ENCODE results near the gene VEZF1.

The VEZF1 gene

DNA sequence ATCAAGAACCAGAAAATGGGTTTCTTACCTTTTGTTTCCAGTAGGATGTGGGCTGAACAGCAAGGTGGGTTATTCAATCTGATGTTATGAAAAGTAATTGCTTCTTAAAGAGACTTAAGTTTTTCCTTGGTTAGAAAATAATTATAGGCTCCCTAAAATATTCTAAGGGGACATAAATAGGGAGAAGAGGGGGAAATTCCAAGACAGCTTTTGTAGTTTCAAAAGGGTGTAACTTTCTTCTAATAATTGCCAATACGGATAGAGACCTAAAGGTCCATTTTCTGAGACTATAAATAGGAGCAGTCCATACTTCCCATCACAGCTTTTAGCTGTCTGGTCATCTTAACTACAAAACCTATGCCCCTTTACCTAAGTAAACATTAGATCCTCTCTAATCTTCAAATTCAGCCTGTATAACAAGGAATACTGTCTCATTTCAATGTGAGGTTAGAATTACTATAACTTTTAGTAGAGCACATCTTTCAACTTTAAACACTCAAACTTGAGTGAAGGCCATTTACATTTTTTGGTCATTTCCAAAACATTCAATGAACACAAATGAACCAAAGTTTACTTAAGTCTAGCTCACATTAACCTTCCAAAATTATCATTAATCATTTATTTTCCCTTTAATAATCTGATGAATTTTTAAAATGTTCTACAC, 13.5 kb upstream of the VEZF1 start:
- H3K4me1 Mint-ChIP-seq = peaks cover 48% of the 10 kb centered on the region
- no peak for DNase-seq
- H3K9me3 Mint-ChIP-seq = no peaks in the 10 kb centered on the region
- peaks cover 57% of the 10 kb centered on the region for H3K36me3 Mint-ChIP-seq (ENCODE audit: low read depth)
- TF ChIP-seq, protein P1, sequence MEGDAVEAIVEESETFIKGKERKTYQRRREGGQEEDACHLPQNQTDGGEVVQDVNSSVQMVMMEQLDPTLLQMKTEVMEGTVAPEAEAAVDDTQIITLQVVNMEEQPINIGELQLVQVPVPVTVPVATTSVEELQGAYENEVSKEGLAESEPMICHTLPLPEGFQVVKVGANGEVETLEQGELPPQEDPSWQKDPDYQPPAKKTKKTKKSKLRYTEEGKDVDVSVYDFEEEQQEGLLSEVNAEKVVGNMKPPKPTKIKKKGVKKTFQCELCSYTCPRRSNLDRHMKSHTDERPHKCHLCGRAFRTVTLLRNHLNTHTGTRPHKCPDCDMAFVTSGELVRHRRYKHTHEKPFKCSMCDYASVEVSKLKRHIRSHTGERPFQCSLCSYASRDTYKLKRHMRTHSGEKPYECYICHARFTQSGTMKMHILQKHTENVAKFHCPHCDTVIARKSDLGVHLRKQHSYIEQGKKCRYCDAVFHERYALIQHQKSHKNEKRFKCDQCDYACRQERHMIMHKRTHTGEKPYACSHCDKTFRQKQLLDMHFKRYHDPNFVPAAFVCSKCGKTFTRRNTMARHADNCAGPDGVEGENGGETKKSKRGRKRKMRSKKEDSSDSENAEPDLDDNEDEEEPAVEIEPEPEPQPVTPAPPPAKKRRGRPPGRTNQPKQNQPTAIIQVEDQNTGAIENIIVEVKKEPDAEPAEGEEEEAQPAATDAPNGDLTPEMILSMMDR (IDR thresholded peaks at IDR 0.05) = no peak
- no peak overlapping the region for H3K27ac Mint-ChIP-seq
- H3K4me3 Mint-ChIP-seq = no peak overlapping the region
- no peaks in the 10 kb centered on the region for H3K27me3 Mint-ChIP-seq (ENCODE audit: low read depth, poor library complexity)

DNA sequence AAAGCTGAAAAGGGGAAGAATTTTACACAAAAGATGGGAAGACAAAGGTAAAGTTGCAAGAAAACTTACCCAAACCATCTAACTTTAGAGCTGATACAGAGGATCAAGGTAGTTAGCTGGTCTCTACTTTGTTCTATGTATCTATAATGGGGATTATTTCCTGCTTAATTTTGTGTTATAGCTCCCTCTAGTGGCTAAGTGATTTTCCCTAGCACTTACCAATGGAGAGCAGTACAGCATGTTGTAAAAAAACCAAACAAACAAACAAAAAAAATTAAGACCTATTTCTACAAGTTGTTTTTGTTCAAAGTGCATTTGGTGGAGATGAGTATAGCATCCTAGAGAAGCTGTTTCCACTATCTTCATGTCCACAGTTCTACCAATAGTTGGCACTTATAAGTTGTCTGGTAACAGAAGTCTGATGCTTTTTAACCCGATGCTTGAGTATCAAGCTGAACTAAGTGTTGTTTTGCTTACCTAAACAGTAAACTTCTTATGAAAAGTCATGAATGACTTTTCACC, 11.5 kb upstream of the VEZF1 start:
- Mint-ChIP-seq H3K27me3 (ENCODE audit: low read depth, poor library complexity) (no peaks in the 10 kb centered on the region), H3K4me1 (peaks cover 40% of the 10 kb centered on the region), H3K4me3 (no peak overlapping the region), H3K9me3 (no peaks in the 10 kb centered on the region), H3K27ac (no peak overlapping the region), H3K36me3 (ENCODE audit: low read depth) (peaks cover 37% of the 10 kb centered on the region)
- TF ChIP-seq, protein P1 (IDR thresholded peaks at IDR 0.05) = peak; percentile 92
- DNase-seq = peak; percentile 27

DNA sequence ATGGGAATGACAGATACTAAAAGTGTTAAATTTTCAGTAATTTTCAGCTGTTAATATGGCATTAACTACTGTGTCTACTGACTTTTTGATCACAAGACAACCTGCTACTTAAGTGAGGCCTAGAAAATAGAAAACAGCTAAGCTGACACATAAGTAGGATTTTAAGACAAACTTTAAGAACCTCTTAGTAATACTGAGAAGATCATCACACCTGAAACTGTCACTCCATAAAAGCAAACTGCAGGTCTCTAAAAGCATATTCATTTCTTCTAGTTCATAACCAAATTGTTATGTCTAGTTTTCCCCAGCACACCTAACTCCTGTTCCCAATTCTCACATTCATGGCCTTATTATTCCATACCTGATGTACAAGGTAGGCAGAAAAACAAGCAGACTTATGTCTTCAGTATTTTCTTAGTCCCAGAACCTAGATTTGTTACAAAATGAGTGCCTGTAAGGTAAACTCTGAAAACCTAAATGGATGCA, 11.0 kb upstream of the VEZF1 start:
- Mint-ChIP-seq H3K4me1 (peaks cover 40% of the 10 kb centered on the region), H3K27me3 (ENCODE audit: low read depth, poor library complexity) (no peaks in the 10 kb centered on the region), H3K9me3 (no peaks in the 10 kb centered on the region), H3K4me3 (no peak overlapping the region), H3K27ac (no peak overlapping the region), H3K36me3 (ENCODE audit: low read depth) (peaks cover 33% of the 10 kb centered on the region)
- TF ChIP-seq, protein P1 (IDR thresholded peaks at IDR 0.05) = no peak
- DNase-seq = no peak

DNA sequence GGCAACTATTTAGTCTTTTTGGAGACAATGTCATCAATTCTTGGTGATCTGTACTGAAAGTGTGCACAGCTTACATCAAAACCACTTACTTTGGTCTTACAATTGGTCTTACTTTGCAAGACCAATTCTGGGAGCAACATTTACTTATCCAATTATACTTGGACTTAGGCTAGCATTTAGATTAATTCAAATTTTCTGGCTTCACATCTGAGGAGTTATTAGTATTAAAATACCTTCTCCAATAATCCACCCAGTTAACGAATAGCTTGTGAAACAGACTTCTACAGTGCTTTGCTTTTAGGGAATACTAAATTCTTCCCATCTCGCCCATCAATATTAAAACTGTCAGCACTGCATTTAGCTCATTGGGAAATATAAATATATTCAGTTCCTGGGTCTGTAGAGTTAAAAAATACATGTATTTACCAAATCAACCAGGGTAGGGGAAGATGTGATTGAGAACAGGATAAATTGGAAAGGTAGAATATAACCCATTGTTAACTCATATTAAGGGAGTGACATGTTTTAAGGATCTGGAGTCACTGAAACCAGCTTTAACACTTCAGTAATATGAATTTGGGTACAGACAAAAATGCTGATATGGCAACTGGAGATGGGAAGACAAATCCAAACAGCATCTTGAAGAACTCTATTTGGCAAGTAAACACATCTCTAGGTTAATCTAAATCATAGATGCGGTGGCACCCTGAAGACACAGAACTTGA, 9.2 kb upstream of the VEZF1 start:
- Mint-ChIP-seq H3K9me3 (no peaks in the 10 kb centered on the region), H3K4me1 (peaks cover 39% of the 10 kb centered on the region), H3K36me3 (ENCODE audit: low read depth) (peaks cover 15% of the 10 kb centered on the region), H3K4me3 (no peak overlapping the region), H3K27me3 (ENCODE audit: low read depth, poor library complexity) (no peaks in the 10 kb centered on the region), H3K27ac (peak overlapping the region; percentile 44)
- DNase-seq = no peak
- TF ChIP-seq, protein P1 (IDR thresholded peaks at IDR 0.05) = no peak

DNA sequence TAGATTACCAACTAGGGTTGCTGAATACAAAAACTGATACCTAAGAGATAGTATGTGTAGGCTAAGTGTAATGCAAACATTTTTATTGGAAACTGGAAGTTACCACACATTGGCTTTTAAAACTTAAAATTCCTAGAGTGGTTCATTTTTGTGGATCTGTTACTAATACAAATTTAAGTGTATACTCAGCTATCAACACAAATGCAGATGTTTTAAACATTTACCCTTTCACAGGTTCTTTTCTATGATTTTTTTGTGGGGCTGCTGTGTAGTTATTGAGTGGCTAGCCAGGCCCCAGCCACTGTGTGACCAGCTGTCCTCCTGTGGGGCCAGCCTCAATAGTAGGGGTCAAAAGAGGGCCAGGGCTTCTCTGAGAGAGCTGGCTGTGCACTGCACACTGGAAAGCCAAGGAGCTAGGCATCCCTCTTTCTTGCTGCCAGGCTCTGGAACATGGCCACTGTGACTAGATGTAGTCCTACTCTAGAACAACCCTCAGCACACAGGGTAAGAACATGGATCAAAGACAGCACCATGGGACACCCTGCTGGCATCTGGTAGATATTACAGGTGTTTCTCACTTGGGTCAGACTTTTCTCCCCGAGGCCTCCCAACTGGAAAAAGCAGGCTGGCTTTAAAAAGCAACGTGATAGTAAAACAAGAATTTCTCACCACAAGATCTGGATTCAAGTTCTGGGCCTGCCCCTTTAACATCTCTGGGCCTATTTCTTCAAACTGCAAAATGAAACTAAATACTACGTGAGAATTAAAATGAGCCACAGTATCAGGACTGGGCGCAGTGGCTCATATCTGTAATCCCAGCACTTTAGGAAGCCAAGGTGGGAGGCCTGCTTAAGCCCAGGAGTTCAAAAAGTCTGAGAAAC, 7.3 kb upstream of the VEZF1 start:
- Mint-ChIP-seq H3K27ac (peak overlapping the region; percentile 20), H3K4me1 (peaks cover 54% of the 10 kb centered on the region), H3K27me3 (ENCODE audit: low read depth, poor library complexity) (no peaks in the 10 kb centered on the region), H3K36me3 (ENCODE audit: low read depth) (peaks cover 12% of the 10 kb centered on the region), H3K4me3 (no peak overlapping the region), H3K9me3 (no peaks in the 10 kb centered on the region)
- TF ChIP-seq, protein P1 (IDR thresholded peaks at IDR 0.05) = peak; percentile 65
- DNase-seq = peak; percentile 51
